ENCODE data around the gene PYGM. TPM values are rescaled to one million over a fixed set of nuclear protein-coding genes. Genes with fewer than 3 reads are reported as not detected.

Gene PYGM
- total and polyA plus RNA-seq, 2 donors: 1.0 to 3.5 TPM

DNA sequence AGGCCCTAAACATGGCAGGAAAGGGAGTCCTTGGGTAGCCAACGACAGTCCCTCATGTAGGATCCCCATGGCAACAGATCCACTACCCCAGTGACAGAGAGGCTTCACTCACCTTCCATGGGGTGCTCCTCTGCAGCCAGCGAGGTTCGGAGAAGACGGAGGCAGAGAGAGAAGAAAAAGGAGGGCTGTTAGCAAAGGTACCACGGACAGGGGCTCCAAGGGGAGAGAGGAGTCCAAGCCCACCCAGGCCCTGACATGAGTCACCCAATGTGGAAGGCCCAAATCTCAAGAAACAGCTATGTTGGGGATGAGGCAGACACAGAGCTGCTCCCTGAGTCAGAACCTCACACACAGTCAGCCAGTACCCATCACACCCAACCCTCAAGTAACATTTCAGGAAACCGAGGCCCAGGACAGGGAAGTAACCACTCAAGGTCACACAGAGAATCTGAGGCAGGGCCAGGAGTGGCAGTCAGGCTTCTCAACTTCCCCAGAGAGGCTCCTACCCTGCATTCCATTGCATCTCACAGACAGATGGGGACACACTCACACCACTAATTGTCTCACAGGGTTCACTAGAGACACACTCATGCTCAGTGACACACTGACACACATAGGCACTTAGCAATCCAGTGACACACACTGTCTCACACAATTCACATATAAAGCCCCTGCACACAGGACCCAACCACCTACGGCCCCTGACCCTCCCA is 62.0 kb downstream of the PYGM start:
- 94% methylated on average over 7 of the region's 7 CpGs for WGBS
- H3K36me3 ChIP-seq (ENCODE audit: control insufficient read depth in 2 of 2, insufficient read depth in 2 of 2, low read length in 1 of 2): no peaks in the 10 kb centered on the region
- no peak overlapping the region for H3K27ac ChIP-seq (ENCODE audit: low read depth in 1 of 2, low read length in 1 of 2)
- DNase-seq (ENCODE audit: low read depth in 6 of 9, low spot score in 9 of 9): no peak
- peaks cover 0 to 17% of the 10 kb centered on the region in 2 donors for H3K27me3 ChIP-seq (ENCODE audit: control insufficient read depth in 2 of 2, insufficient read depth in 1 of 2, low read length in 1 of 2)
- no peak overlapping the region for H3K4me3 ChIP-seq (ENCODE audit: low read length in 2 of 2)
- no peaks in the 10 kb centered on the region for H3K9me3 ChIP-seq (ENCODE audit: control insufficient read depth in 2 of 2, insufficient read depth in 1 of 2, low read length in 1 of 2)
- peaks cover 2 to 16% of the 10 kb centered on the region in 2 donors for H3K4me1 ChIP-seq (ENCODE audit: control insufficient read depth in 2 of 2, insufficient read depth in 2 of 2, low read length in 2 of 2)

Other genes starting within 250 kb of the PYGM start
- under 0.01 TPM for gene SLC22A11, start 204.0 kb downstream of the PYGM start, total RNA-seq
- gene SLC22A11, start 204.0 kb downstream of the PYGM start, polyA plus RNA-seq: 0.16 TPM
- gene SLC22A12, start 168.8 kb downstream of the PYGM start, total RNA-seq: not detected
- gene SLC22A12, start 168.8 kb downstream of the PYGM start, polyA plus RNA-seq: not detected
- 0.85 TPM for gene NRXN2, start 36.8 kb downstream of the PYGM start, total RNA-seq
- 1.6 TPM for gene NRXN2, start 36.8 kb downstream of the PYGM start, polyA plus RNA-seq
- gene RASGRP2, start 15.8 kb downstream of the PYGM start, total RNA-seq: 38.1 TPM
- gene RASGRP2, start 15.8 kb downstream of the PYGM start, polyA plus RNA-seq: 227 TPM
- 49.5 TPM for gene SF1, start 18.6 kb upstream of the PYGM start, total RNA-seq
- 134 TPM for gene SF1, start 18.6 kb upstream of the PYGM start, polyA plus RNA-seq
- gene MAP4K2, start 43.2 kb upstream of the PYGM start, total RNA-seq: 23.9 TPM
- 37.6 TPM for gene MAP4K2, start 43.2 kb upstream of the PYGM start, polyA plus RNA-seq
- 10.8 TPM for gene MEN1, start 50.6 kb upstream of the PYGM start, total RNA-seq
- 33.4 TPM for gene MEN1, start 50.6 kb upstream of the PYGM start, polyA plus RNA-seq
- 1.7 TPM for gene CDC42BPG, start 84.7 kb upstream of the PYGM start, total RNA-seq
- 7.4 TPM for gene CDC42BPG, start 84.7 kb upstream of the PYGM start, polyA plus RNA-seq
- 17.3 TPM for gene EHD1, start 118.6 kb upstream of the PYGM start, total RNA-seq
- 32.3 TPM for gene EHD1, start 118.6 kb upstream of the PYGM start, polyA plus RNA-seq
- 6.3 TPM for gene ATG2A, start 157.2 kb upstream of the PYGM start, total RNA-seq
- gene ATG2A, start 157.2 kb upstream of the PYGM start, polyA plus RNA-seq: 35.2 TPM
- 4.4 TPM for gene PPP2R5B, start 164.7 kb upstream of the PYGM start, total RNA-seq
- gene PPP2R5B, start 164.7 kb upstream of the PYGM start, polyA plus RNA-seq: 18.3 TPM
- 0.47 TPM for gene GPHA2, start 175.9 kb upstream of the PYGM start, total RNA-seq
- gene GPHA2, start 175.9 kb upstream of the PYGM start, polyA plus RNA-seq: 1.6 TPM
- gene MAJIN, start 212.1 kb upstream of the PYGM start, total RNA-seq: 0.14 TPM
- 0.50 TPM for gene MAJIN, start 212.1 kb upstream of the PYGM start, polyA plus RNA-seq
- 0.90 TPM for gene BATF2, start 237.0 kb upstream of the PYGM start, total RNA-seq
- 3.1 TPM for gene BATF2, start 237.0 kb upstream of the PYGM start, polyA plus RNA-seq